ENCODE results near the gene ALPK1. TPM values are rescaled to one million over a fixed set of nuclear protein-coding genes. Genes with fewer than 3 reads are reported as not detected.

Gene ALPK1
- total and polyA plus RNA-seq, 2 of the 4 experiments (the other 2 are of a cell fraction), result 3.3 to 7.9 TPM

- Histone ChIP-seq H3K4me3 (ENCODE audit: insufficient read depth, low read depth, low read length) (no peak overlapping the region), H3K79me1 (ENCODE audit: low read depth in 1 of 2, low read length in 2 of 2) (no peaks in the 10 kb centered on the region), H2BK120ac (ENCODE audit: low read depth, low read length) (no peak overlapping the region), H2BK20ac (ENCODE audit: low read depth, low read length) (no peak overlapping the region), H3K9me3 (ENCODE audit: control insufficient read depth, insufficient read depth, low read length) (no peaks in the 10 kb centered on the region), H2AFZ (replicated peaks; ENCODE audit: low read length, poor library complexity) (no peak overlapping the region), H2AK5ac (ENCODE audit: low read depth, low read length) (no peak overlapping the region), H4K20me1 (ENCODE audit: insufficient read depth, low read length) (no peaks in the 10 kb centered on the region), H3K27ac (ENCODE audit: insufficient read depth, low read length) (no peak overlapping the region), H3K27me3 (ENCODE audit: control insufficient read depth, insufficient read depth, low read length) (no peaks in the 10 kb centered on the region), H3K36me3 (ENCODE audit: control insufficient read depth, insufficient read depth, low read length) (peaks cover 4% of the 10 kb centered on the region; the same call in 1 of the 2 replicates), H2AK9ac (replicated peaks; ENCODE audit: low read depth, low read length, poor library complexity) (no peak overlapping the region), H3K56ac (ENCODE audit: extremely low read depth, insufficient read depth, low read length) (no peak overlapping the region), H3K4me2 (ENCODE audit: low read depth, low read length) (no peak overlapping the region), H3K4ac (ENCODE audit: low read depth, low read length) (no peak overlapping the region), H3K18ac (ENCODE audit: low read depth, low read length) (no peak overlapping the region), H3K14ac (replicated peaks; ENCODE audit: low read depth, low read length) (no peak overlapping the region), H3K4me1 (ENCODE audit: control insufficient read depth, insufficient read depth, low read length) (peaks cover 2% of the 10 kb centered on the region), H2BK15ac (ENCODE audit: low read depth, low read length) (no peak overlapping the region), H4K5ac (ENCODE audit: low read depth, low read length) (no peak overlapping the region), H3K9ac (ENCODE audit: low read depth, low read length) (no peak overlapping the region), H4K8ac (ENCODE audit: low read depth in 2 of 2, low read length in 2 of 2) (no peak overlapping the region), H3K23ac (ENCODE audit: low read depth, low read length) (no peak overlapping the region), H4K91ac (ENCODE audit: insufficient read depth, low read depth, low read length) (no peak overlapping the region), H3K9me1 (ENCODE audit: insufficient read depth, low read length) (no peaks in the 10 kb centered on the region; the same call in 1 of the 2 replicates), H2BK5ac (ENCODE audit: low read depth, low read length, poor library complexity, severe bottlenecking) (no peak overlapping the region)
- CTCF ChIA-PET, result no interaction called here
- DNase-seq, result no peak
- intact Hi-C loops (cut with micrococcal nuclease), result no loop called here
- in situ Hi-C loops (cut with MboI; ENCODE audit: low sequenced_read_pairs), result no loop called here
- WGBS, 2 experiments (ENCODE audit: extremely low coverage in 2 of 2, insufficient read length in 1 of 2), result 90% methylated on average over 4 of the region's 13 CpGs; no CpG with 5 or more reads in 1 of the 2 experiments
- dilution Hi-C loops (cut with HindIII; ENCODE audit: low sequenced_read_pairs, unreplicated experiment), result no loop called here
- no TSS peak for BruUV-seq (replicated peaks)
- POLR2A ChIA-PET (ENCODE audit: unreplicated experiment), result no interaction called here
- TF ChIP-seq RCOR1 (IDR thresholded peaks at IDR 0.05; ENCODE audit: insufficient replicate concordance, low read length) (no peak), MXI1 (IDR thresholded peaks at IDR 0.05; ENCODE audit: borderline replicate concordance, low read depth, low read length) (no peak), POLR2A (IDR thresholded peaks at IDR 0.05; ENCODE audit: low read depth, low read length) (no peak), RAD21 (IDR thresholded peaks at IDR 0.05; ENCODE audit: low read length) (no peak), MAZ (IDR thresholded peaks at IDR 0.05; ENCODE audit: borderline replicate concordance, low read depth, low read length) (no peak), RFX5 (IDR thresholded peaks at IDR 0.05; ENCODE audit: low read depth, low read length) (no peak), CHD1 (IDR thresholded peaks at IDR 0.05; ENCODE audit: low read depth, low read length) (no peak), NFE2L2 (IDR thresholded peaks at IDR 0.05; ENCODE audit: low read depth, low read length) (no peak), SMC3 (IDR thresholded peaks at IDR 0.05; ENCODE audit: low read depth, low read length) (no peak), CEBPB (IDR thresholded peaks at IDR 0.05; ENCODE audit: low read depth, low read length) (no peak), CTCF (conservative IDR thresholded peaks at IDR 0.05; ENCODE audit: low read depth, low read length) (no peak), ELK1 (IDR thresholded peaks at IDR 0.05; ENCODE audit: borderline replicate concordance, low read depth, low read length) (no peak), FOS (IDR thresholded peaks at IDR 0.05; ENCODE audit: low read depth, low read length) (no peak), BHLHE40 (IDR thresholded peaks at IDR 0.05; ENCODE audit: low read depth, low read length) (no peak), MAFK (IDR thresholded peaks at IDR 0.05; ENCODE audit: low read depth, low read length) (no peak), USF2 (IDR thresholded peaks at IDR 0.05; ENCODE audit: low read depth, low read length) (no peak)
- no peak for ATAC-seq (ENCODE audit: low read depth)
These were observed 80.5 kb downstream of the ALPK1 start for GRCh38 chr4:112377594-112378242.
